Uterus (tissue), 2 donors: ENCODE data around the gene NANOS2.

Experiments
- CTCF ChIP-seq, 4 experiments: fragments of 200-600 bp in 2 of 4; fragments of 450-650 bp in 2 of 4; sonication (generic) in 2 of 4; IDR thresholded peaks; one replicate each; pipeline ENCODE4 v1.5.1; 2016 to 2019; ENCODE audit warnings: antibody characterized with exemption in 4 of 4, mild to moderate bottlenecking in 2 of 4, moderate library complexity in 1 of 4
- POLR2A ChIP-seq, 2 donors: fragments of 450-650 bp; IDR thresholded peaks; one replicate each; pipeline ENCODE4 v1.6.1; 2016; ENCODE audit warnings: antibody characterized with exemption in 2 of 2, mild to moderate bottlenecking in 1 of 2, moderate library complexity in 1 of 2

GRCh38 chr19:45952686-45953505 lies 38.3 kb upstream of the NANOS2 start:
- no peak for TF ChIP-seq CTCF (IDR thresholded peaks at IDR 0.05)
- TF ChIP-seq POLR2A (IDR thresholded peaks at IDR 0.05): no peak
